ENCODE data around the gene RMI2. TPM values are rescaled to one million over a fixed set of nuclear protein-coding genes. Genes with fewer than 3 reads are reported as not detected.

The RMI2 gene
- total and polyA plus RNA-seq, 7 donors = 0.36 to 19.3 (median 2.2) TPM

- DNase-seq = peak; percentile 56
- no peak for TF ChIP-seq EP300 (IDR thresholded peaks at IDR 0.05)
- no peak overlapping the region for H3K27ac ChIP-seq
- H3K4me1 ChIP-seq = peaks cover 0 to 6% (median 0%) of the 10 kb centered on the region in 4 donors
- intact Hi-C loops (cut with DNase I) = no loop called here
- H3K36me3 ChIP-seq = no peaks in the 10 kb centered on the region
- H3K27me3 ChIP-seq = peaks cover 0 to 5% (median 0%) of the 10 kb centered on the region in 3 donors
- WGBS, 2 donors = 82 to 93% methylated on average over 25 of the region's 25 CpGs
- H3K4me3 ChIP-seq = no peak overlapping the region
- H3K9me3 ChIP-seq = no peaks in the 10 kb centered on the region
Measured at GRCh38 chr16:11384184-11384955, 39.1 kb downstream of the RMI2 start.

DNA sequence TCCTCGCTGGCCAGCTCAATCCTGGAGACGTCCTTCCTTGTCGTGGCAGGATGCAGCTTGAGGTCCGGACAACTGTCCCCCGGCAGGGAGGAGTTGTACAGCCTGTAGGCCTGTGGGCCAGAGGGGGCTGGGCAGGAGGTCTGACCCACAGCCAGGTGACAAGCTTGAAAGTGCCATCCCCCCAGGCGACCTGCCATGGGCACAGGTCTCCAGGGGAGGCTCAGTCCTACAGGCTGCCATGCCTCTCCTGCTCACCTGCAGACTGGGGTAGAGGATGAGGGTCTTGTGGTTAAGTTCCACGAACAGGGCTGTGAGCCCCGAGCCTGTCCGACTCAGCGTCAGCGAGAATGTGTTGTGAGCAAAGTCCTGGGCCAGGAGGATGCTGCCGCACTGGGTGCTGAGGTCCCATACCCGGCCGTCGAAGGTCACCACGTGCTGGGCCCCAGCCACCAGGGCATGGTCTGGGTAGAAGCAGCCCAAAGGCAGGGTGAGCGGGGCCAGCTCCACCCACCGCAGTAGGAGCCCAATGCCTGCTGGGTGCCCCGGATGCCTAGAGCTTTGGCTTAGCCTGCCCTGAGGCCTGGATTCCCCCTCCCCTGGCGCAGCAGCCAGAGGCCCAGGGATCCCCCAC, 39.8 kb downstream of the RMI2 start:
- Histone ChIP-seq H3K4me1 (peaks cover 0 to 6% (median 0%) of the 10 kb centered on the region in 4 donors), H3K27me3 (peaks cover 0 to 5% (median 0%) of the 10 kb centered on the region in 3 donors), H3K4me3 (no peak overlapping the region), H3K36me3 (no peaks in the 10 kb centered on the region), H3K9me3 (no peaks in the 10 kb centered on the region), H3K27ac (no peak overlapping the region)
- no peak for TF ChIP-seq POLR2AphosphoS5 (IDR thresholded peaks at IDR 0.05)
- no peak for TF ChIP-seq EP300 (IDR thresholded peaks at IDR 0.05)
- 90% methylated on average over 20 of the region's 20 CpGs for WGBS, 2 donors
- intact Hi-C loops (cut with DNase I) = no loop called here
- DNase-seq = peak; percentile 26

DNA sequence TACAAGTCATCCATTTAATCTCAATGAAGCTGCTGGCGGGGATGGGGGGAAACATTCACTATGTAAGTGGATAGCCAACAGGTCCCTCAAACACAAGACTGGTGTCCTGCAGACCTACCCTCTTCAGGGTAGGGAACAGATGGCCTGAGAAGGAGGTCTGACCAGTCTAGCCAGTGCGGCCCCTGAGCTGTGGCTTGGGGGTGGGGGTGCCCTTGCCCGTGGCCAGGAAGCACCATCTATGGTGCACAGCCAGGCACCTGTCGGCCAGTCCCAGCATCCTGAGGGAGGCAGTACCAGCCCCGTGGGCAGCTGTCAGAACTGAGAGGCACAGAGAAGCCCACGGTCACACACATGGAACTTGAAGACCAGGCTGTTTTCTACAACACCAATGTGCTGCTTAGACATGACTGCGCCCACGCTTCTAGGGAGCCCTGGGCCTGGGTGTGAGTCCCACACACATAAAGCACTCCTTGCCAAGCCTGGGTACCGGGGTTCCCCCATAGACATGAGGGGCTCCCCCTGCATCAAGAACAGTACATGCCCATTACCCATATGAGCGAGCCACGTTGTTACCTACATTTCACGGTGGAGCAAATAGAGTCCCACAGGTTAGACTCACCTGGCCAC, 40.9 kb downstream of the RMI2 start:
- DNase-seq = no peak
- Histone ChIP-seq H3K36me3 (no peaks in the 10 kb centered on the region), H3K4me3 (no peak overlapping the region), H3K27me3 (peaks cover 0 to 5% (median 0%) of the 10 kb centered on the region in 3 donors), H3K27ac (no peak overlapping the region), H3K9me3 (no peaks in the 10 kb centered on the region), H3K4me1 (peaks cover 0 to 6% (median 0%) of the 10 kb centered on the region in 4 donors)
- intact Hi-C loops (cut with DNase I) = no loop called here
- TF ChIP-seq POLR2AphosphoS5 (IDR thresholded peaks at IDR 0.05) (no peak), EP300 (IDR thresholded peaks at IDR 0.05) (no peak), POLR2A (IDR thresholded peaks at IDR 0.05) (no peak)
- TF ChIP-seq, protein P1, sequence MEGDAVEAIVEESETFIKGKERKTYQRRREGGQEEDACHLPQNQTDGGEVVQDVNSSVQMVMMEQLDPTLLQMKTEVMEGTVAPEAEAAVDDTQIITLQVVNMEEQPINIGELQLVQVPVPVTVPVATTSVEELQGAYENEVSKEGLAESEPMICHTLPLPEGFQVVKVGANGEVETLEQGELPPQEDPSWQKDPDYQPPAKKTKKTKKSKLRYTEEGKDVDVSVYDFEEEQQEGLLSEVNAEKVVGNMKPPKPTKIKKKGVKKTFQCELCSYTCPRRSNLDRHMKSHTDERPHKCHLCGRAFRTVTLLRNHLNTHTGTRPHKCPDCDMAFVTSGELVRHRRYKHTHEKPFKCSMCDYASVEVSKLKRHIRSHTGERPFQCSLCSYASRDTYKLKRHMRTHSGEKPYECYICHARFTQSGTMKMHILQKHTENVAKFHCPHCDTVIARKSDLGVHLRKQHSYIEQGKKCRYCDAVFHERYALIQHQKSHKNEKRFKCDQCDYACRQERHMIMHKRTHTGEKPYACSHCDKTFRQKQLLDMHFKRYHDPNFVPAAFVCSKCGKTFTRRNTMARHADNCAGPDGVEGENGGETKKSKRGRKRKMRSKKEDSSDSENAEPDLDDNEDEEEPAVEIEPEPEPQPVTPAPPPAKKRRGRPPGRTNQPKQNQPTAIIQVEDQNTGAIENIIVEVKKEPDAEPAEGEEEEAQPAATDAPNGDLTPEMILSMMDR (IDR thresholded peaks at IDR 0.05) = no peak
- WGBS, 2 donors = 86 to 88% methylated on average over 12 of the region's 12 CpGs

DNA sequence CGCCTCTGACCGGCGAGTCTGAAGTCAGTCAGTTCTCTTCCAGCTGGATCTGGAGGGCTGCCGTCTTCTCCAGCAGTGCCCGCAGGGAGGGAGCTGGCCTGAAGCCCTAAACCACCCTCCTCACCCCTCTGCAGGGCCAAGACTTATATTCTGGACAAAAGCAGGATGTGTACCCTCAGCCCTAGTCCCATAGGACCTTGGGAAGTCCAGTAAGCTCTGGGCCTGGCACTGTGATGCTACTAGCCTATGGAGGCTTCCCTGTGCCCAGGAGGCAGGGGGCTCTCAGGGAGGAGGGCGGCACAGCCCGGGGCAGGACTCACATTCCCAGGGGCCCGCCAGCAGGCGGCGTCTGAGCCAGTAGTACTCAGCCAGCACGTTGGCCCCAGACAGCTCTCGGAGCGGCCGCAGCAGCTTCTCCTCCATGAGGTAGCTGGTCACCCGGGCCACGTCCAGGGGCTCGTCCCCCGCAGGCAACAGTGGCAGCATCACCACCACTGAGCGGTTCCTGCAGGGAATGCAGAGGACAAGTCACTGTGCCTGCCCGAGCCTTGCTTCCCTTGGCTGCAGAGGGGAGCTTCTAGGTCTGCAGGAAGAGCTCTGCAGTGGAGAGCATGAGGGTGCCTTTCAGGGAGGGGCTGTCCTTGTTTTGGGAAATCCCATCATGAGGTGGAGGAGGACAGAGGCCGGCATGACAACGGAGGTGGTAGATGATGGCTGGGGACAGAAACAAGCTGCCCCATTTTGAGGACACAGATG, 41.7 kb downstream of the RMI2 start:
- TF ChIP-seq POLR2A (IDR thresholded peaks at IDR 0.05) = no peak
- no peak for TF ChIP-seq EP300 (IDR thresholded peaks at IDR 0.05)
- TF ChIP-seq, protein P1 (IDR thresholded peaks at IDR 0.05) = no peak
- no peak for TF ChIP-seq POLR2AphosphoS5 (IDR thresholded peaks at IDR 0.05)
- 58 to 59% methylated on average over 22 of the region's 22 CpGs for WGBS, 2 donors
- Histone ChIP-seq H3K36me3 (no peaks in the 10 kb centered on the region), H3K27me3 (peaks cover 0 to 5% (median 0%) of the 10 kb centered on the region in 3 donors), H3K9me3 (no peaks in the 10 kb centered on the region), H3K4me3 (no peak overlapping the region), H3K27ac (no peak overlapping the region), H3K4me1 (peaks cover 0 to 6% (median 0%) of the 10 kb centered on the region in 4 donors)
- no peak for DNase-seq
- intact Hi-C loops (cut with DNase I) = no loop called here

DNA sequence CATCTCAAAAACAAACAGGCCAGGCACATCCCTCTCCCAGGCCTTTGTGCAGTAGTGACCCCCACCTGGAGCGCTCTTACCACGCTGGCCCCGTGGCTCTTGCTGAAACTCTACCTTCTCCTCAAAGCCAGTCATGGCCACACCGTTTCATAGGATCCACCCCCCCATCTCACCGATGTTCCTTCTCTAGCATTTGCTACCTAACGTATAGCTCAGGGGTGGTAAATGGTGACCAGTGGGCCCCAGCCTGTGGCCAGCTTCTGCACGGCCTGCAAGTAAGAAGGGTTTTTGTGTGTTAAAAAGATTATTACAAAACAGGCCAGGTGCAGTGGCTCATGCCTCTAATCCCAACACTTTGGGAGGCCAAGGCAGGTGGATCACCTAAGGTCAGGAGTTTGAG, 43.8 kb downstream of the RMI2 start:
- intact Hi-C loops (cut with DNase I) = no loop called here
- Histone ChIP-seq H3K27ac (no peak overlapping the region), H3K4me3 (no peak overlapping the region), H3K4me1 (peaks cover 0 to 6% (median 0%) of the 10 kb centered on the region in 4 donors), H3K9me3 (no peaks in the 10 kb centered on the region), H3K27me3 (peaks cover 0 to 5% (median 0%) of the 10 kb centered on the region in 3 donors), H3K36me3 (no peaks in the 10 kb centered on the region)
- no peak for DNase-seq
- 79 to 87% methylated on average over 7 of the region's 7 CpGs for WGBS, 2 donors
- TF ChIP-seq POLR2A (IDR thresholded peaks at IDR 0.05) (no peak), EP300 (IDR thresholded peaks at IDR 0.05) (no peak), POLR2AphosphoS5 (IDR thresholded peaks at IDR 0.05) (no peak)
- TF ChIP-seq, protein P1 (IDR thresholded peaks at IDR 0.05) = no peak
